ENCODE results near the gene C10orf120. TPM values are rescaled to one million over a fixed set of nuclear protein-coding genes. Genes with fewer than 3 reads are reported as not detected.

C10orf120 gene
- total RNA-seq, 2 donors from 2014 or later = not detected

GRCh38 chr10:122733931-122734665, 34.5 kb upstream of the C10orf120 start:
- Histone ChIP-seq H3K4me1 (ENCODE audit: control insufficient read depth, insufficient read depth, low read length) (no peaks in the 10 kb centered on the region), H3K27ac (ENCODE audit: low read depth, low read length) (no peak overlapping the region), H3K27me3 (ENCODE audit: control insufficient read depth, insufficient read depth, low read length, poor library complexity, severe bottlenecking) (no peaks in the 10 kb centered on the region), H3K9me3 (ENCODE audit: control insufficient read depth, low read length) (no peaks in the 10 kb centered on the region), H3K36me3 (ENCODE audit: control insufficient read depth, insufficient read depth, low read length) (no peaks in the 10 kb centered on the region), H3K4me3 (ENCODE audit: low read length) (no peak overlapping the region), H3K9ac (ENCODE audit: extremely low read depth, low read length, poor library complexity, severe bottlenecking) (no peak overlapping the region)
- Mint-ChIP-seq H3K4me1 (peaks cover 11% of the 10 kb centered on the region), H3K9me3 (no peaks in the 10 kb centered on the region), H3K27ac (no peak overlapping the region), H3K27me3 (ENCODE audit: insufficient read depth) (no peaks in the 10 kb centered on the region), H3K4me3 (no peak overlapping the region), H3K36me3 (ENCODE audit: low read depth) (no peaks in the 10 kb centered on the region)
- TF ChIP-seq CTCF (conservative IDR thresholded peaks at IDR 0.05) = no peak
- no peak for DNase-seq
- 94 to 97% methylated on average over 12 to 13 of the region's 13 CpGs for WGBS, 2 experiments (ENCODE audit: insufficient coverage in 1 of 2, insufficient read length in 1 of 2)

GRCh38 chr10:122733443-122733842, 33.8 kb upstream of the C10orf120 start:
- H3K9ac ChIP-seq (ENCODE audit: extremely low read depth, low read length, poor library complexity, severe bottlenecking) = no peak overlapping the region
- H3K9me3 ChIP-seq (ENCODE audit: control insufficient read depth, low read length) = no peaks in the 10 kb centered on the region
- no peaks in the 10 kb centered on the region for H3K27me3 Mint-ChIP-seq (ENCODE audit: insufficient read depth)
- H3K27ac ChIP-seq (ENCODE audit: low read depth, low read length) = no peak overlapping the region
- H3K4me3 ChIP-seq (ENCODE audit: low read length) = no peak overlapping the region
- peaks cover 11% of the 10 kb centered on the region for H3K4me1 Mint-ChIP-seq
- no peaks in the 10 kb centered on the region for H3K36me3 ChIP-seq (ENCODE audit: control insufficient read depth, insufficient read depth, low read length)
- 63 to 75% methylated on average over 2 of the region's 2 CpGs for WGBS, 2 experiments (ENCODE audit: insufficient coverage in 1 of 2, insufficient read length in 1 of 2)
- no peaks in the 10 kb centered on the region for H3K4me1 ChIP-seq (ENCODE audit: control insufficient read depth, insufficient read depth, low read length)
- no peak for TF ChIP-seq CTCF (conservative IDR thresholded peaks at IDR 0.05)
- H3K4me3 Mint-ChIP-seq = no peak overlapping the region
- no peak for DNase-seq
- no peaks in the 10 kb centered on the region for H3K9me3 Mint-ChIP-seq
- no peaks in the 10 kb centered on the region for H3K27me3 ChIP-seq (ENCODE audit: control insufficient read depth, insufficient read depth, low read length, poor library complexity, severe bottlenecking)
- H3K27ac Mint-ChIP-seq = no peak overlapping the region
- H3K36me3 Mint-ChIP-seq (ENCODE audit: low read depth) = no peaks in the 10 kb centered on the region

- Mint-ChIP-seq H3K4me1 (peaks cover 11% of the 10 kb centered on the region), H3K36me3 (ENCODE audit: low read depth) (no peaks in the 10 kb centered on the region), H3K27me3 (ENCODE audit: insufficient read depth) (no peaks in the 10 kb centered on the region), H3K4me3 (no peak overlapping the region), H3K9me3 (no peaks in the 10 kb centered on the region), H3K27ac (no peak overlapping the region)
- no peaks in the 10 kb centered on the region for H3K27me3 ChIP-seq (ENCODE audit: control insufficient read depth, insufficient read depth, low read length, poor library complexity, severe bottlenecking)
- 76 to 91% methylated on average over 5 to 6 of the region's 6 CpGs for WGBS, 2 experiments (ENCODE audit: insufficient coverage in 1 of 2, insufficient read length in 1 of 2)
- no peak for DNase-seq
- H3K9me3 ChIP-seq (ENCODE audit: control insufficient read depth, low read length) = no peaks in the 10 kb centered on the region
- no peak for TF ChIP-seq CTCF (conservative IDR thresholded peaks at IDR 0.05)
- no peak overlapping the region for H3K9ac ChIP-seq (ENCODE audit: extremely low read depth, low read length, poor library complexity, severe bottlenecking)
- H3K27ac ChIP-seq (ENCODE audit: low read depth, low read length) = no peak overlapping the region
- no peak overlapping the region for H3K4me3 ChIP-seq (ENCODE audit: low read length)
- no peaks in the 10 kb centered on the region for H3K36me3 ChIP-seq (ENCODE audit: control insufficient read depth, insufficient read depth, low read length)
- no peaks in the 10 kb centered on the region for H3K4me1 ChIP-seq (ENCODE audit: control insufficient read depth, insufficient read depth, low read length)
These were observed 30.6 kb upstream of the C10orf120 start for GRCh38 chr10:122730238-122730637.
